Karpas-422 (cell line): ENCODE measurements around the gene CEP57. TPM values are rescaled to one million over a fixed set of nuclear protein-coding genes. Genes with fewer than 3 reads are reported as not detected.

Experiments
- DNase-seq: peaks from one replicate; pipeline ENCODE4 v3.0.0-alpha.2; 2015
- H2AFZ ChIP-seq: fragments of 200-600 bp; sonication (generic); 2 replicates; pipeline ENCODE4 v1.6.1; 2014; ENCODE audit warnings: antibody characterized with exemption, low read length, mixed read lengths
- H3K27ac ChIP-seq: fragments of 200-600 bp; sonication (generic); 2 replicates; pipeline ENCODE4 v1.5.1; 2014; ENCODE audit warnings: mild to moderate bottlenecking, low read length, moderate library complexity
- H3K27me3 ChIP-seq: fragments of 200-600 bp; sonication (generic); 2 replicates; pipeline ENCODE4 v1.6.1; 2014; ENCODE audit warnings: low read length, mixed read lengths
- H3K36me3 ChIP-seq: fragments of 200-600 bp; sonication (generic); 2 replicates; pipeline ENCODE4 v1.6.1; 2014; ENCODE audit warnings: low read length, mixed read lengths; ENCODE audit not compliant: insufficient read depth
- H3K4me1 ChIP-seq: fragments of 200-600 bp; sonication (generic); 2 replicates; pipeline ENCODE4 v1.6.1; 2014; ENCODE audit warnings: mild to moderate bottlenecking, low read length, mixed read lengths
- H3K4me2 ChIP-seq: fragments of 200-600 bp; sonication (generic); 2 replicates; pipeline ENCODE4 v1.6.1; 2014; ENCODE audit warnings: low read length, low read depth, mild to moderate bottlenecking; ENCODE audit not compliant: poor library complexity, severe bottlenecking
- H3K4me3 ChIP-seq: fragments of 200-600 bp; sonication (generic); 2 replicates; pipeline ENCODE4 v1.5.1; 2014; ENCODE audit warnings: mild to moderate bottlenecking, antibody characterized with exemption, low read length, mixed read lengths
- H3K79me2 ChIP-seq: fragments of 200-600 bp; sonication (generic); 2 replicates; pipeline ENCODE4 v1.6.1; 2014; ENCODE audit warnings: mild to moderate bottlenecking, low read length, mixed read lengths
- H3K9ac ChIP-seq: fragments of 200-600 bp; sonication (generic); 2 replicates; pipeline ENCODE4 v1.6.0; 2014; ENCODE audit warnings: low read length
- H3K9me2 ChIP-seq: fragments of 200-600 bp; sonication (generic), shearing (Covaris generic); replicated peaks from 2 replicates; pipeline ENCODE4 v1.6.0; 2014; ENCODE audit warnings: mild to moderate bottlenecking, low read length, moderate library complexity; ENCODE audit not compliant: insufficient read depth
- H3K9me3 ChIP-seq: fragments of 300-700, 200-600 bp; sonication (generic); 2 replicates; pipeline ENCODE4 v1.6.1; 2014; ENCODE audit warnings: low read length, mixed read lengths
- H4K20me1 ChIP-seq: fragments of 200-600 bp; sonication (generic); 2 replicates; pipeline ENCODE4 v1.6.1; 2014; ENCODE audit warnings: mild to moderate bottlenecking, antibody characterized with exemption, low read length, low read depth; ENCODE audit not compliant: insufficient read depth
- total RNA-seq: library from RNA; depleted of rRNA; stranded (reverse); fragments of >200 nt; shearing (Covaris generic); gene quantifications from 2 replicates; pipeline ENCODE4 v1.2.3, GENCODE V29; 2014; ENCODE audit warnings: low replicate concordance

CEP57 gene
- total RNA-seq, 1 experiment from 2014 or later, result 190 TPM

DNA sequence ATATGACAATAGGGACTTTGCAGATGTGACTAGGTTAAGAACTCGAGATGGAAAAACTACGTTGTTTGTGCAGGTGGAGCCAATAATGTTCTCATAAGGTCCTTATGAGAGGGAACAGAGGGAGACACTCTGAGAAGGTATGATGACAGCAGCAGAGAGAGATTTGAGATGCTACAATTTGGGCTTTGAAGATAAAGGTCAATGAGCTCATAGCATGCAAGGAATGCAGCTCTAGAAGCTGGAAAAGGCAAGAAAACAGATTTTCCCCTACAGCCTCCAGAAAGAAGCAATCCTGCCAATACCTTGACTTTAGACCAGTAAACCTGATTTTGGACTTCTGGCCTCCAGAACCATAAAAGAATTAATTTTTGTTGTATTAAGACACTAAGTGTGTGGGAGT lies 21.8 kb upstream of the CEP57 start:
- H3K4me1 ChIP-seq, result peaks cover 6% of the 10 kb centered on the region; the same call in 1 of the 2 replicates
- H3K36me3 ChIP-seq, result peaks cover 54% of the 10 kb centered on the region
- H3K9me2 ChIP-seq, result no peaks in the 10 kb centered on the region
- no peak overlapping the region for H3K9ac ChIP-seq
- H3K27me3 ChIP-seq, result no peaks in the 10 kb centered on the region
- DNase-seq, result no peak
- no peak overlapping the region for H3K27ac ChIP-seq
- no peaks in the 10 kb centered on the region for H4K20me1 ChIP-seq
- no peaks in the 10 kb centered on the region for H3K79me2 ChIP-seq
- no peak overlapping the region for H3K4me2 ChIP-seq
- H3K4me3 ChIP-seq, result no peak overlapping the region
- no peak overlapping the region for H2AFZ ChIP-seq
- H3K9me3 ChIP-seq, result no peaks in the 10 kb centered on the region

DNA sequence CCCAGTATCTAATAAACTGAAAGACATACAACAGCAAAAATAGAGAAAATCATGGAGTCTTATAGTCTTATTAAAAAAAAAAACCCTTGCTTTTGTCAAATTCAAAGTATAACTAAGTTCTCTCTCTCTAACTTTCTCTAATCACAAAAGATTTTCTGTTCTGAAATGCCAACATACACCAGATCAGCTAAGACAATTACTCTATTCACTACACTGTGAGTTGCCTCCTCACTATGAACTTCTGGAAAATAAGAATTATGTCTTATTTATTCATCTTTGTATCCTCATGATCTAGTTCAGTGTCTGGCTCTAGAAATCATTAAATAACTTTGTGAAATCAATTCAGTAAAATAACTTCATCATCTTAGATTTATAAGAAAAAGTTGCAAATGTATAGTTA lies 13.4 kb upstream of the CEP57 start:
- no peak overlapping the region for H3K9ac ChIP-seq
- H3K27ac ChIP-seq, result peak overlapping the region; percentile 72
- H3K36me3 ChIP-seq, result peaks cover 98% of the 10 kb centered on the region
- H3K79me2 ChIP-seq, result peaks cover 69% of the 10 kb centered on the region
- no peak overlapping the region for H3K4me2 ChIP-seq
- no peaks in the 10 kb centered on the region for H4K20me1 ChIP-seq
- H3K4me1 ChIP-seq, result peaks cover 46% of the 10 kb centered on the region
- no peak for DNase-seq
- H3K4me3 ChIP-seq, result no peak overlapping the region
- H3K9me3 ChIP-seq, result no peaks in the 10 kb centered on the region
- H3K27me3 ChIP-seq, result no peaks in the 10 kb centered on the region
- no peak overlapping the region for H2AFZ ChIP-seq
- no peaks in the 10 kb centered on the region for H3K9me2 ChIP-seq

DNA sequence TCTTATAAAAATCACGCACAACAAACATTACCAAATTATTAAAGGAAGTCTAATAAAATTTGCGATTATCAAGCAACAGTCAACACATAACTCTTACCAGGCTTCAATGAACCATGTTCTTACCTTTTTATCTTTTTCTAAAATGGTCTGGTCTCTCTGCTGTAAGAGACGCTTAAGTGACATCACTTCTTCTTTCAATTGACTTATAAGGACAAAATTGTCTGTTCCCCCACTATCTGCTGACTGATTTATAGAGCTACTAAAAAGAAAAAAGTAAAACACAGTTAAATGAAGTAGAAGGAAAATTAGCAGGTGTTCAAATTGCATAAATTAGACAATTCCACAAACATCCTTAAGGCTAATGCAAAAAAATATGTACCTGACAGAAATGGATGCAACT lies 11.6 kb upstream of the CEP57 start:
- Histone ChIP-seq H3K4me1 (peaks cover 65% of the 10 kb centered on the region), H4K20me1 (no peaks in the 10 kb centered on the region), H3K36me3 (peaks cover 100% of the 10 kb centered on the region), H3K27ac (peak overlapping the region; percentile 72), H2AFZ (no peak overlapping the region), H3K27me3 (no peaks in the 10 kb centered on the region), H3K4me3 (no peak overlapping the region), H3K9ac (no peak overlapping the region), H3K9me3 (no peaks in the 10 kb centered on the region), H3K4me2 (peak overlapping the region; percentile 12), H3K79me2 (peaks cover 87% of the 10 kb centered on the region), H3K9me2 (no peaks in the 10 kb centered on the region)
- DNase-seq, result peak; percentile 57

DNA sequence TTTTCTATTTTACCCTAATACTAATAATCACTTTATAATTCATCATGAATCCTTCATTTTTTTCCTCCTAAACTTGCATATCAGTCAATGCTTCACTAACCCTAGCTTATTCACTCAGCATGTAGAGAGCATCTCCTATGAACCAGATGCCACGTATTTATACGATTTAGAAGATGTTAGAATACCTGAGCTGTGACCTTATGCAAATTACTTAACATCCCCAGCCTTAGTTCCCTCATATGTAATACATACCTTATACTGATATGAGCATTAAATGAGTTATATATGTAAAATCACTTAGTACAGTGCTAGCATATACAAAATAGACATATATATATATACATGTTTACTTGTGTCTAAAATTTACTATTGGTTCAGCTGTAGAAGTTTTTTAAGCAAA lies 9.8 kb upstream of the CEP57 start:
- H3K27ac ChIP-seq, result peak overlapping the region; percentile 72
- peak overlapping the region; percentile 39 for H3K4me2 ChIP-seq

DNA sequence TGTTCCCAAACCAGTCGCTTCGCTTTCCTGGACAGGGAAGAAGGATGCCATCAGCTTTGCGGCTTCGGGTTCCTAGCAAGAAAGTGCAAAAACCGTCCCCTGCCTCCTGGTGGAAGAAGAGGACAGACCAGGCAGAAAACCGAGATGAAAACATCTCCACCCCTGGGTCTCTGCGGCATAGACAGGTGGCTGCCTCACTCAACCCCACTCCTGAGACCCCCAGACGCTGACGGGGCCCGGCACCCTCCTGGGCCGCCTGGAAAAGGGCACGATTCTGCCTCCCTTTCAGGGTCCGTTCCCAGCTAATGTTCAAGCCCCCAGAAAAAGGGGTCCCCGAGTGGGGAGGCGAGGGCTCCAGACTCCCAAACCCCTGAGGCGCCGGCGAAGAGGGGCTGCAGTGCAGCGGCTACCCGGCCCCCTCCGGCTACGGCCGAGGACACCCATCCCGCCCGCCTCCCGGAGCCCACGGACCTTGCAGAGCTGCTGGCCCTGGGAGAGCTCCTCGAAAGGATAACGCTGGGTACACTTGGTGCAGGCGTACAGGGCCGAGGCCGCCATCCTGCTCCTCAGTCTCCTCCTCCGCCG lies 1.3 kb upstream of the CEP57 start:
- DNase-seq, result peak; percentile 80
- Histone ChIP-seq H3K4me3 (peak overlapping the region; percentile 73), H2AFZ (peak overlapping the region; percentile 68)

More for the DNA sequence above, 9.8 kb upstream of the CEP57 start:
- Histone ChIP-seq H3K4me1 (peaks cover 66% of the 10 kb centered on the region), H2AFZ (no peak overlapping the region), H3K79me2 (peaks cover 93% of the 10 kb centered on the region), H3K9ac (no peak overlapping the region), H3K4me3 (peak overlapping the region; percentile 1; the same call in 1 of the 2 replicates), H3K36me3 (peaks cover 98% of the 10 kb centered on the region), H3K27me3 (no peaks in the 10 kb centered on the region), H4K20me1 (no peaks in the 10 kb centered on the region), H3K9me2 (no peaks in the 10 kb centered on the region), H3K9me3 (no peaks in the 10 kb centered on the region)
- DNase-seq, result peak; percentile 75

GRCh38 chr11:95789506-95790122 lies 684 bp upstream of the CEP57 start, which contains the start of gene FAM76B:
FAM76B (minus strand) TSS chr11:95789782; CDS start chr11:95789478, 304 bp downstream.
- peak within 1 kb of the TSS; percentile 90 for H3K9ac ChIP-seq

More for the DNA sequence above, 1.3 kb upstream of the CEP57 start:
- no peaks in the 10 kb centered on the region for H3K9me2 ChIP-seq
- peaks cover 20% of the 10 kb centered on the region for H4K20me1 ChIP-seq
- H3K79me2 ChIP-seq, result peaks cover 87% of the 10 kb centered on the region
- H3K4me2 ChIP-seq, result peak overlapping the region; percentile 77
- peaks cover 48% of the 10 kb centered on the region for H3K36me3 ChIP-seq
- H3K27ac ChIP-seq, result peak overlapping the region; percentile 91
- H3K27me3 ChIP-seq, result no peaks in the 10 kb centered on the region
- peaks cover 37% of the 10 kb centered on the region for H3K4me1 ChIP-seq
- peak overlapping the region; percentile 90 for H3K9ac ChIP-seq
- H3K9me3 ChIP-seq, result no peaks in the 10 kb centered on the region

DNA sequence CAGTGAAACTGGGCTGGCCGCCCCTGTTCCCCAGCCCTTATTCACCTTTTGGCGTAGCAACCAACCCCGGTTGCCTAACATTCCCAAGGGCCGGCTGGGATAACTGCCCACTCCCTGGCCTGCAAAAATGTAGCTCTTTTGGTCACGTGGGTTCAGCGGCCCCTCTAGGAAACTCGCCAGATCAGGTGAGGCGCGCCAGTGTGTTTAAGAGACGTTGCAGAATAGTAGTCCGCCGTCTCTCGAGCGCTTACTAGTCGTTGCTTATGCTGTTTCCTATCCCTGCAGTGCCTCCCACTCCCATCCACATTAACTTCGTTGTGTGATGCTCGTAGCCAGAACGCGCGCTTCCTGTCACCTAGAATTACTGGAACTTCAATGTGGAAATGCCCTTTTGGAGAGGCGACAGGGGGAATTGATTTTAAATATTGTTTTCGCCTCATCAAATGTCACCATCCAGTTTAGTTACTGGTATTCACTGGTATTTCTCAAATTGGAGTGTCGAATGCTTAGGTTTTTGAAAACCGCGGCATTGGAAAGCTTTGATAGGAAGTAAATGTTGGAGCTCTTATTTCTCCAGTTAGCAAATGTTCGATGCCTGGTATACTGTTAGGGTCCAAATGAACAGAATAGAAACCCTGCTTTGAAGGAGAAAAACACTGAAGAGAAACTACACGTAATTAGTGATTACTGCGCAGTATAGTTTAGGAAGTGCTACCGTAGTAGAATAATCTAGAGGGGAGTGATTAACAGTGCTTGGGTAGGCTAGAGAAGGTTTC lies 823 bp downstream of the CEP57 start:
- H4K20me1 ChIP-seq, result peaks cover 20% of the 10 kb centered on the region
- H3K4me3 ChIP-seq, result peak overlapping the region; percentile 73
- H3K4me1 ChIP-seq, result peaks cover 44% of the 10 kb centered on the region
- H3K9me2 ChIP-seq, result no peaks in the 10 kb centered on the region
- no peaks in the 10 kb centered on the region for H3K9me3 ChIP-seq
- H3K9ac ChIP-seq, result peak overlapping the region; percentile 90
- no peaks in the 10 kb centered on the region for H3K27me3 ChIP-seq
- H3K79me2 ChIP-seq, result peaks cover 89% of the 10 kb centered on the region
- peaks cover 35% of the 10 kb centered on the region for H3K36me3 ChIP-seq
- peak overlapping the region; percentile 88 for H2AFZ ChIP-seq
- peak overlapping the region; percentile 77 for H3K4me2 ChIP-seq
- DNase-seq, result peak; percentile 94
- peak overlapping the region; percentile 91 for H3K27ac ChIP-seq

More at GRCh38 chr11:95789506-95790122, 684 bp upstream of the CEP57 start, which contains the start of gene FAM76B:
- peaks cover 89% of the 10 kb centered on the region for H3K79me2 ChIP-seq
- H3K4me1 ChIP-seq, result peaks cover 41% of the 10 kb centered on the region
- H4K20me1 ChIP-seq, result peaks cover 20% of the 10 kb centered on the region
- H3K36me3 ChIP-seq, result peaks cover 44% of the 10 kb centered on the region
- no peaks in the 10 kb centered on the region for H3K27me3 ChIP-seq
- peak within 1 kb of the TSS; percentile 73 for H3K4me3 ChIP-seq
- peak; percentile 100 for DNase-seq
- no peaks in the 10 kb centered on the region for H3K9me3 ChIP-seq
- peak within 1 kb of the TSS; percentile 91 for H3K27ac ChIP-seq
- H3K9me2 ChIP-seq, result no peaks in the 10 kb centered on the region
- peak within 1 kb of the TSS; percentile 88 for H2AFZ ChIP-seq
- H3K4me2 ChIP-seq, result peak within 1 kb of the TSS; percentile 77

DNA sequence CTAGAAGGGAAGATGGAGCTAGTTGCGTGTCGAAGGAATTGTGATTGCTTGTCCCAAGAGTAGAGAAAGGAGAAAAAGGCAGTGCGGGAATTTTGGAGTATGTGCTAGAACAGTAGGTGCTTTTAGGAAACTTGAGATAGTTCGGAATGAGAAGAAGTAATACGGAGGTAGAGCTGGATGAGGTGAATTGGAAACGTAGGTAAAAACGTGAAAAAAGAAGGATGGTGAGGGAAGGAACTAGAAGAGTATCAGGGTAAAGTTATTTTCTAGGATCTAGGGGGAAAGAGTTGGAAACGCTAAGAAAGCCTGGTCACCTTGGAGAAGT lies 1.4 kb downstream of the CEP57 start:
- Histone ChIP-seq H3K36me3 (peaks cover 33% of the 10 kb centered on the region), H3K9ac (peak overlapping the region; percentile 90), H3K4me1 (peaks cover 44% of the 10 kb centered on the region), H3K4me2 (peak overlapping the region; percentile 77), H3K4me3 (peak overlapping the region; percentile 73), H3K79me2 (peaks cover 89% of the 10 kb centered on the region), H4K20me1 (peaks cover 20% of the 10 kb centered on the region), H3K9me2 (no peaks in the 10 kb centered on the region), H2AFZ (no peak overlapping the region), H3K27me3 (no peaks in the 10 kb centered on the region), H3K27ac (peak overlapping the region; percentile 91; the same call in 1 of the 2 replicates), H3K9me3 (no peaks in the 10 kb centered on the region)
- no peak for DNase-seq
